ENCODE results near the gene FRS2.

The FRS2 gene

DNA sequence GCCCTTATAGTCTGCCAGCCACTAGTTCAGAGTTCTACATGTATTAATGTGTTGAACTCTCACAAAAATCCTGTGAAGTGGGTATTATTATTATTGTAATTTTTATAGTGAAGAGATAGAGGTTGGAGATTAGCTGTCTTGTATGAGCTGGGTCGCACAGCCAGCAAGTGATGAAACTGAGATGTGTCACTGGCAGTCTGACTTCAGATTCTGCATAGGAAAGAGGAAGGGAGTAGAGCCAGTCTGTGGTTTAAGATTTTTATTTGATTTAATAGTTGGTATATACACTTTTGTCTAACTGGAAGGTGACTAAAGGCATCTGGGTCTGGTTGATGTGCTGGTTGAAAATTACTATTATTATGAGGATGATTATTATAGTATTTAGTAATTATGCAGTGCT, 5.8 kb upstream of the FRS2 start:
- peak; percentile 43 to 74 (median 63) for DNase-seq

DNA sequence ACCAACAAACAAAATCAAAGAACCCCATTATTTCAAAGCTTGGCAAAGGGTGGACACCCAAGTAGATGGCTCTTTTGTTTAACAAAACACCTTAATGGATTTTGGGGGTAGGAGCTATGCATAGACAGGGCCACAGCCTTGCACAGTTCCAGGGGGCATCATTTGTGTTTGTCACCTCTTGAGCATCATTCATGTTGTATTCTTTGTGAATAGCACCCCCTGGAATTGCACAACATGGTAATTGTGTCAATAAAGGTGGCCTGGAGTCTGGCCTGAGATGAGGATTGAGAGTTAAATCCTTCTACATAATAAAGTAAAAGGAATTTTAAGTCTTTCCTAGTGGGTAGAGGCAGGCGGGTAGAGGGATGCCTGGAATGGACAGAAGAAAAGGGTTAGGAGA, 3.3 kb upstream of the FRS2 start:
- DNase-seq = no peak

DNA sequence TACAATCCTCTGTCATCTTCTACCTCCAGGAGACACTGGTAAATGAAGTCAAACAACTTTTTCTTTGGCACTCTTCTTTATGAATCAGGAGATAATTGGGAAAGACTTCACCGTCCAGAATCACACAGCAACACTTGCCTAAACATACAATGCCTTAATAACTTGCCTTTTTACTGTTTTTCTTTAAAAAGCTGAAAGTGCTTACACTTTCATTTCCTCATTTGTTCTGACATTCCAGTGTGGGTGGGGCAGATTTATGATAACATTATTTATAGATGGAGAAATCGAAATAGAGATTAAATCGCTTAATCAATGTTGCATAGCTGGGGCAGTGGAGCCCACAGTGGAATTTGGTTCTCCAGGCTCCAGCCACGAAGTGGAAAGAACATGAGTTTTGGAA, 2.8 kb upstream of the FRS2 start:
- DNase-seq = peak in 3 of 4 experiments; percentile 8 to 41 (median 39)

DNA sequence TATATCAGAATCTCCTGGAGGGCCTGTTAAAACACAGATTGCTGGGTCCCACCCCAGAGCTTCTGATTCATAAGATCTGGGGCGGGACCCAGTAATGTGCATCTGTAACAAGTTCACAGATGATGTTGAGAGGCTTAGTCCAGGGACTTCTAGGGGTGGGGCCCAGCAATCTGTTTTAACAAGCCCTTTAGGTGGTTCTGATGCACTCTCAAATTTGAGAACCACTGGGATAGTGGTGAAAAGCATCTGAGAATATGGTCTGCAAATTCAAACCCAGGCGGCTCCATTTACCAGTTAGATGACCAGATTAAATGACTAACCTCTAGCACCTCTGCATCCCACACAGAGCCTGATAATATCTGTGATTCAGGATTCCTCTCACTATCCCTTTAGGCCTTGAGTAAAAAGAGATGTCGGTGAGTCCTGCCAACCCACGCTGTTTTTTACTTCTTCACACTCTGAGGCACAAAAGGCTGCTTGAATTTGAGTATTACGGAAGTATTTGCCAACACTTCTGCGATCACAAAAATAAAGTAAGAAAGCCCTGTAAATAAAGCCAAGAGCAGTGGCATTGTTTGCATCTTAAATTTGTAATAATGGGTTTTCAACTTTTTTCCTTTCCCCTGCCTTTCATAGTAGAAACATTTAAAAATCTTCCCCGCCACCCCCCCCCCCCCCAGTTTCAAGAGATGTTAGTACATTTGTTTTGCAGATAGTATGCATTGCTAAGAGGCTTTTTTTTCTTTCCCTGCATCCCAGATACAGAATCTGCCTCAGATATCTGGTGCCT, 1.8 kb upstream of the FRS2 start:
- peak in 1 of 4 experiments; percentile 27 for DNase-seq

DNA sequence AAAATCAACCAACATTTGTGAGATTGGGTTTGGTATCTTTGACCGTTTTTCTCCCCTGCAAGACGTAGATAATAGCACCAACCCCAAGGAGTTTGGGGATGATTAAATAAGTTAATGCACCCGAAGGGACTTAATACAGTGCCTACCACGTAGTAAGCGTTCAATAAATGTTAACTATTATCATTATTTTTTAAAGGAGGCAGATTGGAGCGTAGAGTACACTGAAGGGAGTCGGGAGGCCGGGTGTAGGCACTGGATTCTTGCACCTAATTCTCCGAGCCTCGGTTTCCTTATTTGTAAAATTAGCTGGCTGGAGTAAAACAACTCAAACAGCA, 367 bp upstream of the FRS2 start:
- no peak for DNase-seq

DNA sequence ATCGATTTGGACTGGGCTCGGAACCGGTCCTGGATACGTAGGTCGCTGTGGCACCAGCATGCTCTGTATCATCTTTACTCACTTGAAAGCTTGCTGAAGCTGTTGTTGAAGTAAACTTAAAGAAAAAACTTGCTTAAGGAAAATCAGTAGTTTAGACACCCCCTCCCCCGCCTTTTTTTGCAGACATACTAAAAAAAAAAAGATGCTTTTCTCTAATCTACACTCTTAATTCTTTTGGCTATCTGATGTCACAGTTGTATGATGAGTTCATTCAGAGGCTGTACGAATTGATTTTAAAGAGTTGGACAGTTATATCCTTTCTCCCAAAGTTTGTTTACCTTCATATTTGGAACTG, 865 bp downstream of the FRS2 start:
- DNase-seq = no peak

DNA sequence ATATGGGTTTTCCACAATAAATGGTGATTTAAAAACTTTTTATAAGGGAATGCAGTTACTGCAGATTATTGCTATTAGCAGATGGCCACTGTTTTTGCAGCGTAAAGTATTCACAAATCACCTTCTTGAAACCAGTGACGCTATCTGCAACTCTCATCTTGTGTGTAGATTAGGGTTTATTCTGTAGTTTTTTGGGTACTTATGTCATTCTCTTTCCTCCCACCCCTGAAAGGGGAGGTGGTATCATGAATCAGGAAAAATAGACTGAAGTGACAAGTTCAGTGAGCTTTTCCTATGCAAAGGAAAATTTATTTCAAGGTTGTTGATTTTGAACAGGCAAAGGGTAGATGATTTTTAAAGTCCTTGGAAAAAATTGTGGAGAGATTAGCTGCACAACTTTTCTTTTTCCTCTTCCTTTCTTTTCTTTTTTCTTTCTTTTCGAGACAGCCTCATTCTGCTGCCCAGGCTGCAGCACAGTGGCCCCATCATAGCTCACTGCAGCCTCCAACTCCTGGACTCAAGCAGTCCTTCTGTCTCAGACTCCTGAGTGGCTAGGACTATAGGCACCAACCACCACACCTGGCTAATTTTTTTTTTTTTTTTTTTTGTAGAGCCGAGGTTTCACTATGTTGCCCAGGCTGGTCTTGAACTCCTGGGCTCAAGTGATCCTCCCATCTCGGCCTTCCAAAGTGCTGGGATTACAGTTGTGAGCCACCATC, 1.6 kb downstream of the FRS2 start:
- DNase-seq = peak in 1 of 4 experiments; percentile 9

DNA sequence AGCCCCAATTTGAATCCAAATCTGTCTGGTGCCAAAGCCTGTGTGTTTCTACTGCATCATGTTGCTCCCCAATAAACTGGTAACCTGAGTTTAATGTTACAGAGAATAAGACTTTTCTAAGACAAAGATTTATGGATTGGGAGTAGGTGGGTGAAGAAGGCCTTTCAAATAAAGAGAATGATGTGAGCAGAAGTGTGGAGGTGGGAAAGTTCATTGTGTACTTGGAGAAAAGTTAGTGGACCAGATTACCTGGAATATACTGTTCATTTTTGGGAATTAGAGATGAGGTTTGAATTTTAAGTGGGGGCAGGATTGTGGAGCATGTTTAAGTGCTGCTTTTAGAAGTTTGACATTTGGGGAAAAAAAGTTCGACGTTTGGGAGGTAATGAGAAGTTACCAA, 3.1 kb downstream of the FRS2 start:
- no peak for DNase-seq

DNA sequence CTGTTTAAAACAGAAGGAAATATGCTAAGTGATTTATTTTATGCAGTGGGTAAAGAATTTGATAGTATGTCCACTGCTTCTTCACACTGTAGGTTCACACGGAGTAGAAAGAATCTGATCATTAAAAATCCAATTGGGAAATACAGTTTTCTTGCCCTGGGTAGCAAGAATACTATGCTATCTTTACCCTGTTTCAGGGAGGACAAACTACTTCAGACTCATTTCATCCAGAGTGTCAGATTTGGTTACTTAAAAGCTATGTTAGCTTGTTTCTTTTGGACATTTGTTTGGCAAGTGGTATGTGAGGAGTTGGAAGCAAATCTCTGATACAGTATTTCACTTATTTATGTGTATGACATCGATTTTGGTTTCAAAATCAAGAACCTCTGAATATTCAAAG, 4.3 kb downstream of the FRS2 start:
- no peak for DNase-seq

DNA sequence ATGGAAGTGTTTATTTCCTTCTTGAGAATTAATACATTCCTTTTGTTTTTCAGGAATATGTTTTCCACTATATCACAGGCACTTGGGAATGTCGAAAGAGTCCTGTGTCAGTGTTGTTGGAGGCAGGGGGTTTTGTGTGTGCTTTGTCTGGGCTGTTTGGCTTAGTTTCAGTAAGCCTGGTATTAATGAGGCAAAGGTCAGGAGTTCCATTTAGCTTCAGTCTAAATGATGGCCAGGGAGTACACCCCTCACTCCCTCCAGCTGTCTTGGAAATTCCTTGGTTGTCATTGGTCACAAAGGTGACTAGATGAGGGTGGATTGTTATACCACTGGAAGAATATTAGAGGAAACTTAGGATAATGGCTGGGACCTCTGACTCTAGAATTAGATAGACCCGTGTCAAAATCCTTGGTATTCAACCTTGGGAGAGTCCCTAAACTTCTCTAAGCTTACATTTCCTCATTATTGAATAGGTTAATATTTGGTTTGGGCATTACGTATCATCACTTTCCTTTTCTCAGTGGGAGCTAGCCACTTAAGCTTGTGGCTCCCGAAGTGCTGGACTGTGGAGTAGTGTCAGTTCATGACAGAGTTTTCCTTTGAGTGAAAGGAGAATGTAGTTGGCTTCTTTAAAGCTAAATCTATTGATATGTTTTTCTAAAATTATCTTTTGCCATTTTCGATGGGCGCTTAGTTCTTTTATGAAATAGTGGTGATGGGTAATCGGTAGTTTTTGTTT, 5.2 kb downstream of the FRS2 start:
- DNase-seq = no peak

DNA sequence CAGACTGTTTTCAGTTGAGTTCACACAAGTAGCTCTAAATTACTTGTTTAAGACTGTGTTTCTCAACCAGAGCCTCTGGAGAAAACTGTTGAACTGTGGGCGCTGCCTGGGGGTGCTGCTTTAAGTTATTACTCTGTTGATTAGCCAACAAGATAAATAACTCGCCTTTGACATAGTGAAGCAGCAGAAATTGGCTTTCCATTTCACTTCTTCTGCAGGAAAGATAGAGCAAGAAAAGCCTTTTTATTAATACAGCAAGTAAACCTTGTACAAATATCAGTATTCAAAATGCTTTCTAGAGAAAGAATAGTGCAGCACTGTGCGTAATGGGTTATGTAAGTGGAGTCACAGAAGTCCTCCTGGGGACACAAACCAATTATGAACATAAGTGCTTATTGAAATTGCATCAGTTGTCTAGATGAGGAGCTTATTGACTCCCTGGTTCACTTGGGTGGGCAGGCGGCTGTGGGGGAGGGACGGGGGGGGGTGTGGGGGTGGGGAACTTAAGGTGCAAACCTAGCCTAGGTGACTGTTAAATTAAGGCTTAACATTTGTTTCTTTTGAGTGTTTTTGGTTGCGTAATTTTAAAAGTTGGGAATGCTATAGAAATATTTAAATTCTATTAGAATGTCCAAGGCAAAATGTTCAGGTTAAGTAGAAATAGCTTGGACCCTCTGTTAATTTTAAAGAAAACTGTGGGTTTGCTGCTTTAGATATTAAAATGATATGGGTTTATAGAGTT, 6.3 kb downstream of the FRS2 start:
- DNase-seq = no peak

DNA sequence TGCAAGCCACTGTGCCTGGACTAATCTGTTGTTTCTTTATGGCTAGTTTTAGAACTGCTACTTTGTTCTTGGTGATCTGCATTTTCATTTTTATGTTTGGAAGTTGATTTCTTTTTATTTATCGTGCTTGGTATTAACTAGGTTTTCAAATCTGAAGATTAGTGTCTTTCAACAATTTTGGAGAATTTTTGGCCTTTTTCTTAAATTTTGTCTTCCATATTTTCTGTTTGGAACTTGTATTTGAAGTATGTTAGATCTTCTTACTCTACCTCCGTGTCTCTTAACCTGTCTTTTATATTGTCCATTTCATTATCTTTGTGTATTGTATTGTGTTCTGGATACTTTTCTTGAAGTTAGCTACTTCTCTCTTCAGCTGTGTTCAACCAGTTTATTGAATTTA, 9.5 kb downstream of the FRS2 start:
- no peak for DNase-seq

DNA sequence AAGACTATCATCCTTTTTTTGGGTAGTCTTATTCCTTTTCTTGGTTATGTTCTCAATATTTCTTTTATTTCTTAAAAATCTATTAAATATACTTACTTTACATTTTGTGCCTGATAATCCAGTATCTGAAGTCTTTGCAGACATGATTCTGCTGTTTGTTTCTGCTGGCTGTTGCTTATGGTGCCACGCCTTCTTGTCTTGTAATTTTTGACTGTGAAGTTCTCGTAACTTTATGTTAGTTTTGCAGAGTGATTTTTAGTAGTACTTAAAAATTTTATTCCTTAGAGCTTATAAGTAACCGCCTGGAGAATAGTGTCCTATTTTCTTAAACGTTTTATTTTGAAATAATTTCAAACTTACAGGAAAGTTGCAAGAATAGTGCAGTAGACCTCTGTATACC, 10.5 kb downstream of the FRS2 start:
- no peak for DNase-seq

DNA sequence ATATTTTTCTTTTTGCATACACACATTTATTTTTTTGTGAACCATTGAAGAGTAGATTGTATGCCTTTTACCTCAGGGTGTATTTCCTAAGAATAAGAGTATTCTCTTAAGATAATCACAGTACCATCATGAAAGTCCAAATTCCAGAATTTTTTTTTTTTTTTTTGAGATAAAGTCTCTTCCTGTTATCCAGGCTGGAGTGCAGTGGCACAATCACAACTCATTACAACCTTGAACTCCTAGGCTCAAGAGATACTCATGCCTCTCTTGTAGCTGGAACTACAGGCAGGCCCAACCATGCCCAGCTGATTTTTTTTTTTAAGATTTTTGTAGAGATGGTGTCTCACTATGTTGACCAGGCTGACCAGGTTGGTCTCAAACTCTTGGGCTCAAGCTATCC, 10.9 kb downstream of the FRS2 start:
- no peak for DNase-seq

DNA sequence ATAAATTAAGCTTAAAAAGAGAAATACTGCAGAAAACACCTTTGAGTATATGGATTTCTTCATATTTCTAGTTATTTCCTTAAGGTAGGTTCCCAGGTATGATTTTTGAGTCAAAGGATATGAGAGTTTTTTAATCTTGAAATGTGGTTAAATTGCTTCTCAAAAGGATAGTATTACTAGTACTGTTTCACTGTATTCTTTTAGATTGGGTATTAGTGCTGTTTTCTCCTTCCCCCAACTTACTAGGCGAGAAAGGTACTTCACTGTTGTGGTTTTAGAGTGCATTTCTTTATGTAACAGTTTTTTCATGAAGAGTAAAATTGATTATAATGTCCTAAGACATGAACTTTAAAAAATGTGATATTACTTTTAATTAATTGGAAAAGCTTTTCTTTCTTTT, 13.5 kb downstream of the FRS2 start:
- DNase-seq = no peak

DNA sequence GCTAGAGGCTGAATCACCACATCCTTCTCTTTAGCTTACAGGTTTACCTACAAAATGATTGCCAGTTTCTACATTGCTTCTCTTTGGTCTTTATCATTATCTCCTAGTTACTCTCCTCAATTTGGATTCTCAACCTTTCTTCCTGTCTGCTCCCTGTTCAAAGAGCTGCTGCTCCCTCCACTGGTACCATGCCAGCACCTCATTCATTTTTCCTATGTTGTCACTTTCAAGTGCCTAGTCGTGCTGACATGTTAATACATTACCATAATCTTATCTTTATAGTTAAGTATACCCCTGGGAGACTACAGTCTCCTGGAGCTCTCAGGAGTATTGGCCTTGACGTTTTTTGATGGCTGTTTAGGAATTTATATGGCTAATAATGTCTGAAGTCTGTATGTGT, 14.2 kb downstream of the FRS2 start:
- no peak for DNase-seq

DNA sequence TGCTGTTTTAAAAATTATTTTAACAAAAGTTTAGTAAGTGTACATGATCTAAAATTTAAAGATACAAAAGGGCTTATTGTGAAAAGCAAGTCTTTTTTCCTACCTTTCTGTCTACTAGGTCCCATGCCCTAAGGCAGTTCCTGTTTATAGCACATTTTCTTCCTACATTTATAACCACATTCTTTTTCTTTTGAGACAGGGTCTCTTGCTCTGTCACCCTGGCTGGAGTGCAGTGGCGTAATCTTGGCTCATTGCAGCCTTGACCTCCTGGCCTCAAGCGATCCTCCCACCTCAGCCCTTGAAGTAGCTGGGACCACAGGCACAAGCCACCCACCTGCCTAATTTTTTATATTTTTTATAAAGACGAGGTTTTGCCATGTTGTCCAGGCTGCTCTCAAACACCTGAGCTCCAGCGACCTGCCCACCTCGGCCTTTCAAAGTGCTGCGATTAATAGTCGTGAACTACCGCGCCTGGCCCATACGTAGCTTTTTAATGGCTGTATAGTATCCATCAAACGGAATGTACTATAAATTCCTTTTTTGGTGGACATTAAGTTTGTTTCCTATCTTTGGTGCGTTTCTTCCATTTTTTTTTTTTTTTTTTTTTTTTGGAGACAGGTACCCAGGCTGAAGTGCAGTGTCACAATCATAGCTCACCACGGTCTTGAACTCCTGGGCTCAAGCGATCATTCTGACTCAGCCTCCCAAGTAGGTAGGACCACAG, 20.9 kb downstream of the FRS2 start:
- no peak for DNase-seq

DNA sequence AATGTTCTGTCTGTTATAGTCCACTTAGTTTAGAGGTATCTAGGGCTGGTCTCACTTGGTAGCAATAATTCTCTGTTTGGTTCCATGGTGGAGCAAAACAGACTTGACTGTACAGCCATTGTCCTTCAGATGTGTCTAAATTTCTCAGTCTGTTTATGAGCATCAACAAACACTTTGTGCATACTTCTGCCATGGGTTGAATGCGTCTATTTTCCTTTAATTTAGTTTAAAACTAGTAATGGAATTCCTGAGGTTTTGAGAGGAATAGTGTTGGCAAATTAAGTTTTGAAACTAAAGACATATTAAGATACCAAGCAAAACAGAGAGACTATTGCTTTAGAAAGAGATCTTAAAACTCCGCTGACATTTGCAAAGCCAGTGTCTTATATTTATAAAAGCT, 22.6 kb downstream of the FRS2 start:
- DNase-seq = no peak

DNA sequence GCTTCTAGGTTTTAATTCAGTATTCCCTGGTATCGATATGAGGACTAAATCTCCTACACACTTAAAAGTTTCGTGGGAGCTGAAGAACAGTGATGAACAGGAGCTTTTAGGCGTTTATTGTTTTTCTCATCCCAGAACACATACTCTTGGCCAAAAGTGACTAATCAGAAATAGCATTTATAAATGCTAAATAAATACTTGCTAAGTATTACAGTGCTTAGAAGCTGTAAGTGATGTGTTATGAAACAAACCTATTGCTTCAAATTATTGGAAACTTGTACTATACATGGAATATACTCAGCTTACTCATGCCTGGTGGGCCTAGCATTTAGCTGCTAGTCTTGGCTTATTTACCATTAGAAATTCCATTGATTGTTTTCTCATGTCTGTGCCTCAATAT, 24.9 kb downstream of the FRS2 start:
- DNase-seq = no peak

DNA sequence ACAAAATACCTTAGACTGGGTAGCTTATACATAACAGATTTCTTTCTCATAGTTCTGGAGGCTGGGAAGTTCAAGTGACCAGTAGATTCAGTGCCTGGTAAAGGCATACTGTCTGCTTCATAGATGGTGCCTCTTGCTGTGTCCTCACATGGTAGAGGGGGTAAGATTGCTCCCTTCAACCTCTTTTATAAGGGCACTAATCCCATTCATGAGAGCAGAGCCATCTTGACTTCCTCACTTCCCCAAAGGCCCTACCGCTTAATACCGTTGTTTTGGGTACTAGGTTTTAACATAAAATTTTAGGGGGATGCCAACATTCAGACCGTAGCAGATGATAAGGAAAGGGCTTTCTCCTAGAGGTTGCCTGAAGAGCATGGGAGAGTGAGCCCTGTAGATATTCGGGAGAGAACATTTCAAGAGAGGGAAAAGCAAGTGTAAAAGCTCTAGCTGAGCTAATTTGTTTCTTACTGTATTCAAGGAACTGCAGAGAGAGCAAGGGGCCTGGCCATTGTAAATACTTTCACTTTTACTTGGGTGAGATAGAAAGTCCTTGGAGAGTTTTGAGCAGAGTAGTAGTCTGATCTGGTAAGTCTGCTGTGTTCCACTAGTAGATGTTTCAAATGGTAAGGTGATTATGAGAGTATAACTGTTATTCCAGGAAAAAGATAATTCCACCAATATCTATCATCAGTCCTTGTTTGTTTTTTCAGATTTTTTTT, 27.3 kb downstream of the FRS2 start:
- DNase-seq = peak in 2 of 4 experiments; percentile 18 to 28

DNA sequence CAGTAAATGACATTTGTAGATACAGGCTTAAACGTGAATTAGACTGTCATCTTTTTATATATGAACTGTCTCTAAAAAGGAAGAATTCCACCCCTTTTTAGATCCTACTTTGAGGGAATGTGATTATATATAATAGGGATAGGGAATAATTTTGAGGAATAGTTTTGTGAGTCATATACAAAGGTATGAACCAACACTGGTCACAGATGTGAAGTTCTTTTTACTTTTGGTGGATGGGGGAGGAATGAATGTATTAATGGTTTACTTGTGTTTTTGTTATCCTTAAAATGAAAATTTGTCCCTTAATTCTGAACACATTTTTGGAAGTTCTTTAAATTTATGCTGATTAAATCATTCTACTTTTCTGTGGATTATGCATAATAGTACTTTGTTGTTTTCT, 30.4 kb downstream of the FRS2 start:
- no peak for DNase-seq

All from suppressor macrophage (primary cell).